ENCODE measurements around the gene TMEM144.

DNA sequence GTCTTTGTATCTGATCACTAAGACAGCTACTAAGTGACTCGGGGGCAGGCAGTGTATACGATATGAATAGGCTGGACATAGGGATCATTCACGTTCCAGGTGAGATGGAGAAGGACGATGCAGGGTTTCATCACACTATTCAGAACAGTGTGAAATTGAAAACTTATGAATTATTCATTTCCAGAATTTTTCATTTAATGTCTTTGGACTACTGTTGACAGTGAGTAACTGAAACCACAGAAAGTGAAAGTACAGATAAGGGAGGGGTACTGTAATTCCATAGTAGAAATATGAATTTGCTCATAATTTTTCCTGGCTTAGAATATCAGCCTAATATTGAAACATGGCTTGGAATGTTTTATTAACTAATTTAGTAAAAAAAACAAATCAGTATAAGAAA, 24.4 kb downstream of the TMEM144 start:
- TF ChIP-seq, protein P1, sequence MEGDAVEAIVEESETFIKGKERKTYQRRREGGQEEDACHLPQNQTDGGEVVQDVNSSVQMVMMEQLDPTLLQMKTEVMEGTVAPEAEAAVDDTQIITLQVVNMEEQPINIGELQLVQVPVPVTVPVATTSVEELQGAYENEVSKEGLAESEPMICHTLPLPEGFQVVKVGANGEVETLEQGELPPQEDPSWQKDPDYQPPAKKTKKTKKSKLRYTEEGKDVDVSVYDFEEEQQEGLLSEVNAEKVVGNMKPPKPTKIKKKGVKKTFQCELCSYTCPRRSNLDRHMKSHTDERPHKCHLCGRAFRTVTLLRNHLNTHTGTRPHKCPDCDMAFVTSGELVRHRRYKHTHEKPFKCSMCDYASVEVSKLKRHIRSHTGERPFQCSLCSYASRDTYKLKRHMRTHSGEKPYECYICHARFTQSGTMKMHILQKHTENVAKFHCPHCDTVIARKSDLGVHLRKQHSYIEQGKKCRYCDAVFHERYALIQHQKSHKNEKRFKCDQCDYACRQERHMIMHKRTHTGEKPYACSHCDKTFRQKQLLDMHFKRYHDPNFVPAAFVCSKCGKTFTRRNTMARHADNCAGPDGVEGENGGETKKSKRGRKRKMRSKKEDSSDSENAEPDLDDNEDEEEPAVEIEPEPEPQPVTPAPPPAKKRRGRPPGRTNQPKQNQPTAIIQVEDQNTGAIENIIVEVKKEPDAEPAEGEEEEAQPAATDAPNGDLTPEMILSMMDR (IDR thresholded peaks at IDR 0.05) = no peak
- no peak for TF ChIP-seq POLR2A (IDR thresholded peaks at IDR 0.05)
